ENCODE data around the gene ALKBH7. TPM values are rescaled to one million over a fixed set of nuclear protein-coding genes. Genes with fewer than 3 reads are reported as not detected.

The ALKBH7 gene
- total and polyA plus RNA-seq, 2 experiments from 2014 or later, result 75.4 to 76.1 TPM

- Histone ChIP-seq H3K4me3 (no peak within 1 kb of the TSS), H3K27ac (ENCODE audit: low read depth) (peak within 1 kb of the TSS; percentile 39; the same call in 1 of the 2 replicates), H3K4me2 (no peak within 1 kb of the TSS), H2AFZ (no peak within 1 kb of the TSS), H3K9me2 (ENCODE audit: insufficient read depth) (no peaks in the 10 kb centered on the region), H3K36me3 (ENCODE audit: insufficient read depth) (peaks cover 15% of the 10 kb centered on the region), H4K20me1 (replicated peaks; ENCODE audit: insufficient read depth) (0 out of 2 replicates have a peak, but pooled peaks cover 3% of the 10 kb centered on the region), H3K4me1 (ENCODE audit: insufficient read depth) (peaks cover 7% of the 10 kb centered on the region; the same call in 1 of the 2 replicates), H3K27me3 (ENCODE audit: insufficient read depth) (no peaks in the 10 kb centered on the region), H3F3A (replicated peaks; ENCODE audit: low read depth) (0 out of 2 replicates have a peak, but pooled peaks cover 4% of the 10 kb centered on the region), H3K79me2 (replicated peaks; ENCODE audit: insufficient read depth) (no peaks in the 10 kb centered on the region)
- peaks cover 24% of the 10 kb centered on the region for H3K36me3 Mint-ChIP-seq (ENCODE audit: low read depth)
- H3K4me1 Mint-ChIP-seq, result peaks cover 22% of the 10 kb centered on the region
- peak within 1 kb of the TSS; percentile 30; the same call in 1 of the 3 replicates for H3K4me3 Mint-ChIP-seq
- H3K9me3 Mint-ChIP-seq, result peaks cover 9% of the 10 kb centered on the region
- TF ChIP-seq EZH2 (IDR thresholded peaks at IDR 0.05; ENCODE audit: low read depth, unreplicated experiment) (no peak), CREB1 (CRISPR knock-in tag; IDR thresholded peaks at IDR 0.05; ENCODE audit: low read depth) (no peak), NANOG (IDR thresholded peaks at IDR 0.05; ENCODE audit: borderline replicate concordance) (no peak), ZNF114 (CRISPR knock-in tag; IDR thresholded peaks at IDR 0.05) (no peak), POLR2AphosphoS5 (IDR thresholded peaks at IDR 0.05; ENCODE audit: low read depth) (no peak), ZNF331 (CRISPR knock-in tag; IDR thresholded peaks at IDR 0.05; ENCODE audit: low read depth) (no peak), STAT1 (IDR thresholded peaks at IDR 0.05; ENCODE audit: unreplicated experiment) (no peak), EZH2phosphoT487 (IDR thresholded peaks at IDR 0.05; ENCODE audit: unreplicated experiment) (no peak), JUNB (IDR thresholded peaks at IDR 0.05; ENCODE audit: unreplicated experiment) (no peak)
- TF ChIP-seq, protein P1, sequence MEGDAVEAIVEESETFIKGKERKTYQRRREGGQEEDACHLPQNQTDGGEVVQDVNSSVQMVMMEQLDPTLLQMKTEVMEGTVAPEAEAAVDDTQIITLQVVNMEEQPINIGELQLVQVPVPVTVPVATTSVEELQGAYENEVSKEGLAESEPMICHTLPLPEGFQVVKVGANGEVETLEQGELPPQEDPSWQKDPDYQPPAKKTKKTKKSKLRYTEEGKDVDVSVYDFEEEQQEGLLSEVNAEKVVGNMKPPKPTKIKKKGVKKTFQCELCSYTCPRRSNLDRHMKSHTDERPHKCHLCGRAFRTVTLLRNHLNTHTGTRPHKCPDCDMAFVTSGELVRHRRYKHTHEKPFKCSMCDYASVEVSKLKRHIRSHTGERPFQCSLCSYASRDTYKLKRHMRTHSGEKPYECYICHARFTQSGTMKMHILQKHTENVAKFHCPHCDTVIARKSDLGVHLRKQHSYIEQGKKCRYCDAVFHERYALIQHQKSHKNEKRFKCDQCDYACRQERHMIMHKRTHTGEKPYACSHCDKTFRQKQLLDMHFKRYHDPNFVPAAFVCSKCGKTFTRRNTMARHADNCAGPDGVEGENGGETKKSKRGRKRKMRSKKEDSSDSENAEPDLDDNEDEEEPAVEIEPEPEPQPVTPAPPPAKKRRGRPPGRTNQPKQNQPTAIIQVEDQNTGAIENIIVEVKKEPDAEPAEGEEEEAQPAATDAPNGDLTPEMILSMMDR (conservative IDR thresholded peaks at IDR 0.05; ENCODE audit: low read depth in 2 of 2), result no peak
- TF ChIP-seq, protein P2, sequence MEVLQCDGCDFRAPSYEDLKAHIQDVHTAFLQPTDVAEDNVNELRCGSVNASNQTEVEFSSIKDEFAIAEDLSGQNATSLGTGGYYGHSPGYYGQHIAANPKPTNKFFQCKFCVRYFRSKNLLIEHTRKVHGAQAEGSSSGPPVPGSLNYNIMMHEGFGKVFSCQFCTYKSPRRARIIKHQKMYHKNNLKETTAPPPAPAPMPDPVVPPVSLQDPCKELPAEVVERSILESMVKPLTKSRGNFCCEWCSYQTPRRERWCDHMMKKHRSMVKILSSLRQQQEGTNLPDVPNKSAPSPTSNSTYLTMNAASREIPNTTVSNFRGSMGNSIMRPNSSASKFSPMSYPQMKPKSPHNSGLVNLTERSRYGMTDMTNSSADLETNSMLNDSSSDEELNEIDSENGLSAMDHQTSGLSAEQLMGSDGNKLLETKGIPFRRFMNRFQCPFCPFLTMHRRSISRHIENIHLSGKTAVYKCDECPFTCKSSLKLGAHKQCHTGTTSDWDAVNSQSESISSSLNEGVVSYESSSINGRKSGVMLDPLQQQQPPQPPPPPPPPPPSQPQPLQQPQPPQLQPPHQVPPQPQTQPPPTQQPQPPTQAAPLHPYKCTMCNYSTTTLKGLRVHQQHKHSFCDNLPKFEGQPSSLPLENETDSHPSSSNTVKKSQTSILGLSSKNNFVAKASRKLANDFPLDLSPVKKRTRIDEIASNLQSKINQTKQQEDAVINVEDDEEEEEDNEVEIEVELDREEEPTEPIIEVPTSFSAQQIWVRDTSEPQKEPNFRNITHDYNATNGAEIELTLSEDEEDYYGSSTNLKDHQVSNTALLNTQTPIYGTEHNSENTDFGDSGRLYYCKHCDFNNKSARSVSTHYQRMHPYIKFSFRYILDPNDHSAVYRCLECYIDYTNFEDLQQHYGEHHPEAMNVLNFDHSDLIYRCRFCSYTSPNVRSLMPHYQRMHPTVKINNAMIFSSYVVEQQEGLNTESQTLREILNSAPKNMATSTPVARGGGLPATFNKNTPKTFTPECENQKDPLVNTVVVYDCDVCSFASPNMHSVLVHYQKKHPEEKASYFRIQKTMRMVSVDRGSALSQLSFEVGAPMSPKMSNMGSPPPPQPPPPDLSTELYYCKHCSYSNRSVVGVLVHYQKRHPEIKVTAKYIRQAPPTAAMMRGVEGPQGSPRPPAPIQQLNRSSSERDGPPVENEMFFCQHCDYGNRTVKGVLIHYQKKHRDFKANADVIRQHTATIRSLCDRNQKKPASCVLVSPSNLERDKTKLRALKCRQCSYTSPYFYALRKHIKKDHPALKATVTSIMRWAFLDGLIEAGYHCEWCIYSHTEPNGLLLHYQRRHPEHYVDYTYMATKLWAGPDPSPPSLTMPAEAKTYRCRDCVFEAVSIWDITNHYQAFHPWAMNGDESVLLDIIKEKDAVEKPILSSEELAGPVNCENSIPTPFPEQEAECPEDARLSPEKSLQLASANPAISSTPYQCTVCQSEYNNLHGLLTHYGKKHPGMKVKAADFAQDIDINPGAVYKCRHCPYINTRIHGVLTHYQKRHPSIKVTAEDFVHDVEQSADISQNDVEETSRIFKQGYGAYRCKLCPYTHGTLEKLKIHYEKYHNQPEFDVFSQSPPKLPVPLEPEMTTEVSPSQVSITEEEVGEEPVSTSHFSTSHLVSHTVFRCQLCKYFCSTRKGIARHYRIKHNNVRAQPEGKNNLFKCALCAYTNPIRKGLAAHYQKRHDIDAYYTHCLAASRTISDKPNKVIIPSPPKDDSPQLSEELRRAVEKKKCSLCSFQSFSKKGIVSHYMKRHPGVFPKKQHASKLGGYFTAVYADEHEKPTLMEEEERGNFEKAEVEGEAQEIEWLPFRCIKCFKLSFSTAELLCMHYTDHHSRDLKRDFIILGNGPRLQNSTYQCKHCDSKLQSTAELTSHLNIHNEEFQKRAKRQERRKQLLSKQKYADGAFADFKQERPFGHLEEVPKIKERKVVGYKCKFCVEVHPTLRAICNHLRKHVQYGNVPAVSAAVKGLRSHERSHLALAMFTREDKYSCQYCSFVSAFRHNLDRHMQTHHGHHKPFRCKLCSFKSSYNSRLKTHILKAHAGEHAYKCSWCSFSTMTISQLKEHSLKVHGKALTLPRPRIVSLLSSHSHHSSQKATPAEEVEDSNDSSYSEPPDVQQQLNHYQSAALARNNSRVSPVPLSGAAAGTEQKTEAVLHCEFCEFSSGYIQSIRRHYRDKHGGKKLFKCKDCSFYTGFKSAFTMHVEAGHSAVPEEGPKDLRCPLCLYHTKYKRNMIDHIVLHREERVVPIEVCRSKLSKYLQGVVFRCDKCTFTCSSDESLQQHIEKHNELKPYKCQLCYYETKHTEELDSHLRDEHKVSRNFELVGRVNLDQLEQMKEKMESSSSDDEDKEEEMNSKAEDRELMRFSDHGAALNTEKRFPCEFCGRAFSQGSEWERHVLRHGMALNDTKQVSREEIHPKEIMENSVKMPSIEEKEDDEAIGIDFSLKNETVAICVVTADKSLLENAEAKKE (CRISPR knock-in tag; IDR thresholded peaks at IDR 0.05), result no peak
- TF ChIP-seq, protein P3, sequence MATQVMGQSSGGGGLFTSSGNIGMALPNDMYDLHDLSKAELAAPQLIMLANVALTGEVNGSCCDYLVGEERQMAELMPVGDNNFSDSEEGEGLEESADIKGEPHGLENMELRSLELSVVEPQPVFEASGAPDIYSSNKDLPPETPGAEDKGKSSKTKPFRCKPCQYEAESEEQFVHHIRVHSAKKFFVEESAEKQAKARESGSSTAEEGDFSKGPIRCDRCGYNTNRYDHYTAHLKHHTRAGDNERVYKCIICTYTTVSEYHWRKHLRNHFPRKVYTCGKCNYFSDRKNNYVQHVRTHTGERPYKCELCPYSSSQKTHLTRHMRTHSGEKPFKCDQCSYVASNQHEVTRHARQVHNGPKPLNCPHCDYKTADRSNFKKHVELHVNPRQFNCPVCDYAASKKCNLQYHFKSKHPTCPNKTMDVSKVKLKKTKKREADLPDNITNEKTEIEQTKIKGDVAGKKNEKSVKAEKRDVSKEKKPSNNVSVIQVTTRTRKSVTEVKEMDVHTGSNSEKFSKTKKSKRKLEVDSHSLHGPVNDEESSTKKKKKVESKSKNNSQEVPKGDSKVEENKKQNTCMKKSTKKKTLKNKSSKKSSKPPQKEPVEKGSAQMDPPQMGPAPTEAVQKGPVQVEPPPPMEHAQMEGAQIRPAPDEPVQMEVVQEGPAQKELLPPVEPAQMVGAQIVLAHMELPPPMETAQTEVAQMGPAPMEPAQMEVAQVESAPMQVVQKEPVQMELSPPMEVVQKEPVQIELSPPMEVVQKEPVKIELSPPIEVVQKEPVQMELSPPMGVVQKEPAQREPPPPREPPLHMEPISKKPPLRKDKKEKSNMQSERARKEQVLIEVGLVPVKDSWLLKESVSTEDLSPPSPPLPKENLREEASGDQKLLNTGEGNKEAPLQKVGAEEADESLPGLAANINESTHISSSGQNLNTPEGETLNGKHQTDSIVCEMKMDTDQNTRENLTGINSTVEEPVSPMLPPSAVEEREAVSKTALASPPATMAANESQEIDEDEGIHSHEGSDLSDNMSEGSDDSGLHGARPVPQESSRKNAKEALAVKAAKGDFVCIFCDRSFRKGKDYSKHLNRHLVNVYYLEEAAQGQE (IDR thresholded peaks at IDR 0.05; ENCODE audit: unreplicated experiment), result no peak
- TF ChIP-seq, protein P4, sequence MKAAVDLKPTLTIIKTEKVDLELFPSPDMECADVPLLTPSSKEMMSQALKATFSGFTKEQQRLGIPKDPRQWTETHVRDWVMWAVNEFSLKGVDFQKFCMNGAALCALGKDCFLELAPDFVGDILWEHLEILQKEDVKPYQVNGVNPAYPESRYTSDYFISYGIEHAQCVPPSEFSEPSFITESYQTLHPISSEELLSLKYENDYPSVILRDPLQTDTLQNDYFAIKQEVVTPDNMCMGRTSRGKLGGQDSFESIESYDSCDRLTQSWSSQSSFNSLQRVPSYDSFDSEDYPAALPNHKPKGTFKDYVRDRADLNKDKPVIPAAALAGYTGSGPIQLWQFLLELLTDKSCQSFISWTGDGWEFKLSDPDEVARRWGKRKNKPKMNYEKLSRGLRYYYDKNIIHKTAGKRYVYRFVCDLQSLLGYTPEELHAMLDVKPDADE (IDR thresholded peaks at IDR 0.05), result no peak
- H3K27me3 Mint-ChIP-seq (ENCODE audit: insufficient read depth, low read depth, poor library complexity), result peaks cover 12% of the 10 kb centered on the region
- no peak for DNase-seq (ENCODE audit: low spot score)
- peak within 1 kb of the TSS; percentile 52; the same call in 1 of the 2 replicates for H3K27ac Mint-ChIP-seq
- no peak for ATAC-seq
Observed at GRCh38 chr19:6375411-6376010, 2.9 kb downstream of the ALKBH7 start, which contains the start of gene PSPN. TSS of gene PSPN (minus strand) at chr19:6375933. CDS start at chr19:6375849, 84 bp downstream.
